ENCODE measurements around the gene CPSF7. TPM values are rescaled to one million over a fixed set of nuclear protein-coding genes. Genes with fewer than 3 reads are reported as not detected.

The CPSF7 gene
- total and polyA plus RNA-seq, 9 donors, result 33.3 to 109 (median 83.4) TPM

DNA sequence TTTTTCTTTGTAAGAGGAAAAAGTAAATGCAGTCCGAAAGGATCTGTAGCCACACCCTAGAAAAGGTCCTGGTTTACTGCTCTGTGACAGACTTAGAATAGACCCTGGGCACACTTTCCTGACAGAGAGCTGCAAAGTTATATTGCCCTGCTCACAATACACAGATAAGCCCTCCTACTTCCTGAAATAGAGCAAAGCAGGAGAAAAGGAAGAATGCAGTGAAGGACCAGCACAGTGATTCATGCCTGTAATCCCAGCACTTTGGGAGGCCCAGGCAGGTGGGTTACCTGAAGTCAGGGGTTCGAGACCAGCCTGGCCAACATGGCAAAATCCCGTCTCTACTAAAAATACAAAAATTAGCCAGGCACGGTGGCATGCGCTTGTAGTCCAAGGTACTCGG is 70.3 kb downstream of the CPSF7 start:
- DNase-seq, result no peak
- H3K4me3 ChIP-seq, result no peak overlapping the region
- H3K9me3 ChIP-seq, result no peaks in the 10 kb centered on the region
- intact Hi-C loops (cut with DNase I), result no loop called here
- TF ChIP-seq POLR2A (IDR thresholded peaks at IDR 0.05), result no peak
- TF ChIP-seq CTCF (IDR thresholded peaks at IDR 0.05), result no peak
- no peak for TF ChIP-seq EP300 (IDR thresholded peaks at IDR 0.05)
- H3K27ac ChIP-seq, result no peak overlapping the region
- whole genome bisulfite sequencing, 3 donors, result 81 to 86% (median 82%) methylated on average over 6 of the region's 6 CpGs
- H3K36me3 ChIP-seq, result no peaks in the 10 kb centered on the region
- peaks cover 2% of the 10 kb centered on the region for H3K4me1 ChIP-seq (ENCODE audit: insufficient read depth)
- H3K27me3 ChIP-seq, result no peaks in the 10 kb centered on the region

DNA sequence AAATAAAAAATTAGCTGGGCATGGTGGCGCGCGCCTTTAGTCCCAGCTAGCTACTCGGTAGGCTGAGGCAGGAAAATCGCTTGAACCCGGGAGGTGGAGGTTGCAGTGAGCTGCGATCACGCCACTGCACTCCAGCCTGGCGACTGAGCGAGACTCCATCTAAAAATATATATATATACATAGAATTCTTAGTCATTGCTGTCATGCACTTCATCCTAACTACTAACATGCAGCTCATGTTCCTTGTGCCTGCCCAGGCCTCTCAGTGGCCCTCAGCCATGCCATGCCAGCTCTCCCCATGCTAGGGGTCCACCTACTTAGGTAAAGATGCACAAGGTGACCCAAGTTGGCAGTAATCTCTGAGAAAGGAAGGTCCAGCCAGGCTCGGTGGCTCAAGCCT is 71.2 kb downstream of the CPSF7 start:
- no peak overlapping the region for H3K27ac ChIP-seq
- DNase-seq, result no peak
- WGBS, 3 donors, result 95 to 98% (median 97%) methylated on average over 11 of the region's 11 CpGs
- no peaks in the 10 kb centered on the region for H3K36me3 ChIP-seq
- H3K9me3 ChIP-seq, result no peaks in the 10 kb centered on the region
- H3K4me1 ChIP-seq (ENCODE audit: insufficient read depth), result peaks cover 2% of the 10 kb centered on the region
- no peak overlapping the region for H3K4me3 ChIP-seq
- intact Hi-C loops (cut with DNase I), result no loop called here
- H3K27me3 ChIP-seq, result no peaks in the 10 kb centered on the region
- TF ChIP-seq POLR2A (IDR thresholded peaks at IDR 0.05) (no peak), CTCF (IDR thresholded peaks at IDR 0.05) (no peak), EP300 (IDR thresholded peaks at IDR 0.05) (no peak)

GRCh38 chr11:61357894-61358239 is 71.9 kb downstream of the CPSF7 start:
- Histone ChIP-seq H3K27me3 (no peaks in the 10 kb centered on the region), H3K4me3 (no peak overlapping the region), H3K9me3 (no peaks in the 10 kb centered on the region), H3K27ac (no peak overlapping the region), H3K4me1 (ENCODE audit: insufficient read depth) (peaks cover 2% of the 10 kb centered on the region), H3K36me3 (no peaks in the 10 kb centered on the region)
- intact Hi-C loops (cut with DNase I), result no loop called here
- no peak for DNase-seq
- no peak for TF ChIP-seq CTCF (IDR thresholded peaks at IDR 0.05)
- TF ChIP-seq EP300 (IDR thresholded peaks at IDR 0.05), result no peak
- TF ChIP-seq POLR2A (IDR thresholded peaks at IDR 0.05), result no peak
- 93 to 96% (median 94%) methylated on average over 6 of the region's 6 CpGs for WGBS, 3 donors

DNA sequence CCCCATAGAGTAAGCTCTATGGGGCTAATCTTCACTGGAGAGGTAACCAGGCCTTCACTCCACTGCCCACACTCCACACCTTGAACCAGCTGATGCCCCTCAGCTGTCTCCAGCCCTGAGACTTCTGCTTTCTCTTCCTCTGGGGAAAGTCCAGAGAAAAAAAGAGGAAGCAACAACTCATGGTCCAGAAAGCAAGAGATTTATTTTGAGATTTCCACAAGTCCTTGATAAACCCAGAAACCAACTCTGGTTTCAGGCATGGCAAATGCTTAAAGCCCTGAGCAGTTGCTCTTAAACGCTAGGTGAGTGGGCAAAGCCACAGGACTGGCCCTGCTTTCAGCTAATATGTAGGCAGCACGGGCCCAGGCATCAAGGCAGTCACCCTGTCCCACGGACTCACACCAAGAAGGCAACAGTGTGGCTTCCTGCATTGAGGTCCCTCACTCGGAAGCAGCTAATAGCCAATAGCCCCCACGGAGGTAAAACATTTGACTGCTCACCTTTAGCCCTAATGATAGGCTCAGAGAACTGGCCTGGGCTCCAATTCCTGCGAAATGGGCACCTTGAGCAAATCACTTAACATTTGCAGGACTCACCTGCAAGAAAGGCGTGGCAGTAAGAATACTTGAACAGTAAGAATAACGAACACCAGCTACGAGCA is 72.4 kb downstream of the CPSF7 start:
- Histone ChIP-seq H3K36me3 (no peaks in the 10 kb centered on the region), H3K9me3 (no peaks in the 10 kb centered on the region), H3K27me3 (no peaks in the 10 kb centered on the region), H3K4me1 (ENCODE audit: insufficient read depth) (peaks cover 2% of the 10 kb centered on the region), H3K27ac (no peak overlapping the region), H3K4me3 (no peak overlapping the region)
- no peak for DNase-seq
- 92 to 95% (median 92%) methylated on average over 9 of the region's 9 CpGs for WGBS, 3 donors
- intact Hi-C loops (cut with DNase I), result no loop called here
- TF ChIP-seq EP300 (IDR thresholded peaks at IDR 0.05), result no peak

DNA sequence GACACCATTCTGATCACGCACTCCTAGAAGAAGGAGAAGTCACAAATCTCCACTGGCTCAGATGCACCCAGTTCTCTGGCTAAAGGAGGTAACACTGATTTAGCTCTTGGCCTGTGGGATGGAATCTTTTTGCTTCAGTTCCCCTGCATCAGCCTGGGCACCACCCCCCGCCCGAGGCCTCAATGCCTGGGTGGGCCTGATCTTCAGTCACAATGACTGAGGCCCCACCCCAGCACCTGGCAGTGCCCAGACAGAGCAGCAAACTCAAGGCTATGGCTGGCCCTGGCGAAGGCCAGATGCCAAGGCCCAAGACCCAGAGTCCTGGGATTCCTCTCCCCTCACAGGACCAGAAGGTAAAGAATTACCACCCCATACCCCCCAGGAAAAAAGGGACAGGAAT is 73.1 kb downstream of the CPSF7 start:
- intact Hi-C loops (cut with DNase I), result no loop called here
- no peaks in the 10 kb centered on the region for H3K9me3 ChIP-seq
- no peaks in the 10 kb centered on the region for H3K36me3 ChIP-seq
- H3K27ac ChIP-seq, result no peak overlapping the region
- H3K27me3 ChIP-seq, result no peaks in the 10 kb centered on the region
- peaks cover 2% of the 10 kb centered on the region for H3K4me1 ChIP-seq (ENCODE audit: insufficient read depth)
- H3K4me3 ChIP-seq, result no peak overlapping the region
- WGBS, 3 donors, result 84 to 95% (median 93%) methylated on average over 4 of the region's 4 CpGs
- DNase-seq, result no peak
- TF ChIP-seq CTCF (IDR thresholded peaks at IDR 0.05), result no peak
- no peak for TF ChIP-seq EP300 (IDR thresholded peaks at IDR 0.05)
- TF ChIP-seq POLR2A (IDR thresholded peaks at IDR 0.05), result no peak
